Caco-2 (cell line): ENCODE data around the gene G6PD. TPM values are rescaled to one million over a fixed set of nuclear protein-coding genes. Genes with fewer than 3 reads are reported as not detected.
A peak's percentile ranks its signal among the peaks of the same experiment; 100 is the strongest.

Source experiments
- BruUV-seq: library from RNA; stranded (reverse); fragments of 400-500 nt; replicated peaks from 2 replicates; lab custom pipeline; 2021; lab: Mats Ljungman, UMichigan
- CTCF ChIA-PET: fragments of 300-600 bp; sonication (Branson Sonifier 250); formaldehyde crosslinking; loops from one replicate; lab custom pipeline; 2022; ENCODE audit warnings: antibody characterized with exemption; lab: Charles Lee
- POLR2A ChIA-PET: fragments of 300-600 bp; sonication (Branson Sonifier 250); formaldehyde crosslinking; loops from one replicate; lab custom pipeline; 2022; ENCODE audit warnings: antibody characterized with exemption; lab: Charles Lee
- DNase-seq, 2 experiments: peaks; one replicate each; pipeline versions ENCODE4 v3.0.0 to v3.0.0-alpha.2; 2020 to 2022
- H3K27me3 ChIP-seq: replicated peaks from 2 replicates; pipeline ENCODE4 v1.6.0; 2011; ENCODE audit warnings: low read length; ENCODE audit not compliant: control insufficient read depth, insufficient read depth
- H3K36me3 ChIP-seq: 2 replicates; pipeline ENCODE4 v1.5.1; 2011; ENCODE audit warnings: low read length; ENCODE audit not compliant: control insufficient read depth, insufficient read depth
- H3K4me1 ChIP-seq: fragments of 250-450 bp; sonication (Bioruptor Pico); 2 replicates; pipeline ENCODE4 v1.5.1; 2020; ENCODE audit warnings: mild to moderate bottlenecking
- H3K4me3 ChIP-seq: 2 replicates; pipeline ENCODE4 v1.5.1; 2011; ENCODE audit warnings: low read depth, mild to moderate bottlenecking, control low read depth, low read length
- H3K9me3 ChIP-seq: fragments of 250-450 bp; sonication (Bioruptor Pico); 2 replicates; pipeline ENCODE4 v1.5.1; 2020; ENCODE audit warnings: mild to moderate bottlenecking, moderate library complexity
- H3K27ac Mint-ChIP-seq: one replicate; pipeline ENCODE4 v1.8.0; 2022; ENCODE audit warnings: mixed read lengths; ENCODE audit not compliant: unreplicated experiment
- H3K27me3 Mint-ChIP-seq: one replicate; pipeline ENCODE4 v1.8.0; 2022; ENCODE audit warnings: mixed read lengths; ENCODE audit not compliant: insufficient read depth, unreplicated experiment
- H3K36me3 Mint-ChIP-seq: one replicate; pipeline ENCODE4 v1.8.0; 2022; ENCODE audit warnings: mild to moderate bottlenecking, mixed read lengths; ENCODE audit not compliant: insufficient read depth, unreplicated experiment
- H3K4me1 Mint-ChIP-seq: one replicate; pipeline ENCODE4 v1.8.0; 2022; ENCODE audit warnings: low read depth, mixed read lengths; ENCODE audit not compliant: unreplicated experiment
- H3K4me3 Mint-ChIP-seq: one replicate; pipeline ENCODE4 v1.8.0; 2022; ENCODE audit warnings: mild to moderate bottlenecking, moderate library complexity, mixed read lengths; ENCODE audit not compliant: unreplicated experiment
- H3K9me3 Mint-ChIP-seq: one replicate; pipeline ENCODE4 v1.8.0; 2022; ENCODE audit warnings: mixed read lengths; ENCODE audit not compliant: unreplicated experiment
- intact Hi-C: fragments of 100-400 bp; cut with micrococcal nuclease; formaldehyde crosslinking; loops from one replicate; pipeline ENCODE4 v1.10.0; 2022; ENCODE audit not compliant: unreplicated experiment
- total RNA-seq: library from RNA; stranded (reverse); gene quantifications from 2 replicates; pipeline ENCODE4 v1.2.3, GENCODE V29; 2022
- TF ChIP-seq, protein P1 (sequence below), 2 experiments: fragments of 200-600 bp in 1 of 2; IDR thresholded peaks; 1 replicate in 1 of 2; 2 replicates in 1 of 2; pipeline versions ENCODE4 v1.5.1 to v1.8.0; 2011 to 2022; ENCODE audit warnings: antibody characterized with exemption in 1 of 2, control low read depth in 1 of 2, inconsistent platforms in 1 of 2, low read depth in 1 of 2, low read length in 1 of 2, mild to moderate bottlenecking in 1 of 2, moderate library complexity in 1 of 2; ENCODE audit not compliant: insufficient read depth in 1 of 2, severe bottlenecking in 1 of 2, unreplicated experiment in 1 of 2

G6PD gene
- total RNA-seq, 1 experiment from 2014 or later = 103 TPM

- Histone ChIP-seq H3K4me1 (peaks cover 4% of the 10 kb centered on the region; the same call in 1 of the 2 replicates), H3K27me3 (no peaks in the 10 kb centered on the region), H3K4me3 (peak overlapping the region; percentile 70), H3K9me3 (no peaks in the 10 kb centered on the region), H3K36me3 (0 out of 2 replicates have a peak, but pooled peaks cover 1% of the 10 kb centered on the region)
- TF ChIP-seq, protein P1, sequence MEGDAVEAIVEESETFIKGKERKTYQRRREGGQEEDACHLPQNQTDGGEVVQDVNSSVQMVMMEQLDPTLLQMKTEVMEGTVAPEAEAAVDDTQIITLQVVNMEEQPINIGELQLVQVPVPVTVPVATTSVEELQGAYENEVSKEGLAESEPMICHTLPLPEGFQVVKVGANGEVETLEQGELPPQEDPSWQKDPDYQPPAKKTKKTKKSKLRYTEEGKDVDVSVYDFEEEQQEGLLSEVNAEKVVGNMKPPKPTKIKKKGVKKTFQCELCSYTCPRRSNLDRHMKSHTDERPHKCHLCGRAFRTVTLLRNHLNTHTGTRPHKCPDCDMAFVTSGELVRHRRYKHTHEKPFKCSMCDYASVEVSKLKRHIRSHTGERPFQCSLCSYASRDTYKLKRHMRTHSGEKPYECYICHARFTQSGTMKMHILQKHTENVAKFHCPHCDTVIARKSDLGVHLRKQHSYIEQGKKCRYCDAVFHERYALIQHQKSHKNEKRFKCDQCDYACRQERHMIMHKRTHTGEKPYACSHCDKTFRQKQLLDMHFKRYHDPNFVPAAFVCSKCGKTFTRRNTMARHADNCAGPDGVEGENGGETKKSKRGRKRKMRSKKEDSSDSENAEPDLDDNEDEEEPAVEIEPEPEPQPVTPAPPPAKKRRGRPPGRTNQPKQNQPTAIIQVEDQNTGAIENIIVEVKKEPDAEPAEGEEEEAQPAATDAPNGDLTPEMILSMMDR (IDR thresholded peaks at IDR 0.05; ENCODE audit: insufficient read depth in 1 of 2, low read depth in 1 of 2, low read length in 1 of 2, severe bottlenecking in 1 of 2, unreplicated experiment in 1 of 2) = no peak
- ChIA-PET POLR2A (no interaction called here), CTCF (interaction anchor here (0.5 to 0.6 kb wide), 2 partner anchors 42 to 46 kb away, joined by 4 to 5 read pairs; no protein-coding TSS in a partner anchor)
- H3K4me1 Mint-ChIP-seq = no peaks in the 10 kb centered on the region
- no TSS peak for BruUV-seq
- H3K4me3 Mint-ChIP-seq = peak overlapping the region; percentile 71
- H3K36me3 Mint-ChIP-seq = peaks cover 15% of the 10 kb centered on the region
- intact Hi-C loops = no loop called here
- DNase-seq = no peak
- H3K27me3 Mint-ChIP-seq = no peaks in the 10 kb centered on the region
- H3K9me3 Mint-ChIP-seq = no peaks in the 10 kb centered on the region
- H3K27ac Mint-ChIP-seq = no peak overlapping the region
Observed at GRCh38 chrX:154485150-154486051, 61.2 kb downstream of the G6PD start.

DNA sequence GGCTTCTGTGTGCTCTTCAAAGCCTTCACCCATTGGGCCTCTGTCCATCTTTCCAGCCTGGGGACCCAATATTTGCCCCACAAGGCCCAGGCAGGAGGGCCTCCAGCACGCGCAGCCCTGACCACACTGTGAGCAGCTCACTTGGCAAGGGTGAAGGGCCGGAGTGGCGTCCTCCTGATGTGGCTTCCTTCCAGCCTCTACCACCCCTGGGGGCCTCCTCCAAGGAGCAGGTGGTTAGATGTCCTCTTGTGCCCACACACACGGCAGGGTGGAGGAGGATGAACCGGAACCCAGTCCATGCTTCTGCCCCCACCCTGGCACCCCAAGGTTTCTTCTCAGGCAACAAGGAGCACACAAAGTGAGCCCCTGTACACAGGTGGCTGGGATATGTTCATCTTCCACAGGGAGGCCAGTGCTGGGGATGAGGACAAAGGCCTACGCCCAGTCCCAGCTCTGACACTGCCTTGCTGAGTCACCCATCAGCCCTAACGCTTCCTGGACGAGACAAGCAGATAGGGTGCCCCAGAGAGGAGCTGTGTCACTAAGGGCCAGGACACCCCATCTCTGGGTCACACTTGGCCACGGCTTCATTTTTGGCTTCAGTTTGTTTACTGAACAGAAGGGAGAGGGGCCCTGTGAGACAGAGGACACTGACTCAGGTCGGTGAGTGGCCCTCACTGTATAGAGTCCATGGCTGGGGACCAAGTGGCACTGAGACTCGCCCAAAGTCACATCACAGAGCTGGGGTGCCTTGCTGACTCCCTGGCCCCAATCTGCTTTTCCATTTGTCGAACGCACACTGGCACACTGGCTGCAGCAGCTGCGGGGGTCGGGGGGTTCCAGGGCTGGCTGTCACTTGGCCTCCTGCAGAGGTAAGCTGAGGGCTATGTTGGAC is 62.1 kb downstream of the G6PD start:
- intact Hi-C loops = no loop called here
- H3K9me3 Mint-ChIP-seq = no peaks in the 10 kb centered on the region

More for the DNA sequence above, 62.1 kb downstream of the G6PD start:
- Histone ChIP-seq H3K36me3 (0 out of 2 replicates have a peak, but pooled peaks cover 1% of the 10 kb centered on the region), H3K9me3 (no peaks in the 10 kb centered on the region), H3K4me1 (peaks cover 4% of the 10 kb centered on the region; the same call in 1 of the 2 replicates), H3K4me3 (no peak overlapping the region), H3K27me3 (no peaks in the 10 kb centered on the region)
- Mint-ChIP-seq H3K36me3 (peaks cover 11% of the 10 kb centered on the region), H3K4me3 (no peak overlapping the region), H3K4me1 (no peaks in the 10 kb centered on the region), H3K27ac (no peak overlapping the region), H3K27me3 (no peaks in the 10 kb centered on the region)
- TF ChIP-seq, protein P1 (IDR thresholded peaks at IDR 0.05; ENCODE audit: insufficient read depth in 1 of 2, low read depth in 1 of 2, low read length in 1 of 2, severe bottlenecking in 1 of 2, unreplicated experiment in 1 of 2) = no peak
- POLR2A ChIA-PET = no interaction called here
- DNase-seq = no peak
- CTCF ChIA-PET = interaction anchor here (0.5 kb wide), 1 partner anchor 47 kb away, joined by 5 read pairs; no protein-coding TSS in a partner anchor
- no TSS peak for BruUV-seq
